ENCODE results near the gene ZC3H12A. TPM values are rescaled to one million over a fixed set of nuclear protein-coding genes. Genes with fewer than 3 reads are reported as not detected.

The ZC3H12A gene
- total and polyA plus RNA-seq, 2 experiments from 2014 or later: 9.0 to 9.3 TPM

GRCh38 chr1:37441490-37441889 is 32.9 kb upstream of the ZC3H12A start:
- no peak overlapping the region for H2AFZ ChIP-seq
- H3K4me2 ChIP-seq: no peak overlapping the region
- H3K36me3 ChIP-seq (ENCODE audit: insufficient read depth): no peaks in the 10 kb centered on the region
- no peaks in the 10 kb centered on the region for H4K20me1 ChIP-seq (replicated peaks; ENCODE audit: insufficient read depth)
- H3F3A ChIP-seq (replicated peaks; ENCODE audit: low read depth): no peaks in the 10 kb centered on the region
- H3K9me2 ChIP-seq (ENCODE audit: insufficient read depth): no peaks in the 10 kb centered on the region
- Mint-ChIP-seq H3K4me3 (no peak overlapping the region), H3K36me3 (ENCODE audit: low read depth) (no peaks in the 10 kb centered on the region; the same call in 2 of the 3 replicates), H3K4me1 (peaks cover 18% of the 10 kb centered on the region), H3K9me3 (no peaks in the 10 kb centered on the region; the same call in 2 of the 3 replicates), H3K27ac (no peak overlapping the region; the same call in 1 of the 2 replicates), H3K27me3 (ENCODE audit: insufficient read depth, low read depth, poor library complexity) (peaks cover 17% of the 10 kb centered on the region)
- TF ChIP-seq POLR2AphosphoS5 (IDR thresholded peaks at IDR 0.05; ENCODE audit: low read depth) (no peak), NANOG (IDR thresholded peaks at IDR 0.05; ENCODE audit: borderline replicate concordance) (no peak), ZNF331 (CRISPR knock-in tag; IDR thresholded peaks at IDR 0.05; ENCODE audit: low read depth) (no peak), CREB1 (CRISPR knock-in tag; IDR thresholded peaks at IDR 0.05; ENCODE audit: low read depth) (no peak)
- no peak overlapping the region for H3K27ac ChIP-seq (ENCODE audit: low read depth)
- no peaks in the 10 kb centered on the region for H3K4me1 ChIP-seq (ENCODE audit: insufficient read depth)
- DNase-seq (ENCODE audit: low spot score) (no peak), ATAC-seq (no peak)
- no peaks in the 10 kb centered on the region for H3K27me3 ChIP-seq (ENCODE audit: insufficient read depth)
- H3K4me3 ChIP-seq: no peak overlapping the region
- no peaks in the 10 kb centered on the region for H3K79me2 ChIP-seq (replicated peaks; ENCODE audit: insufficient read depth)

- DNase-seq (ENCODE audit: low spot score) (no peak), ATAC-seq (no peak)
- H3K4me1 Mint-ChIP-seq: peaks cover 22% of the 10 kb centered on the region
- Histone ChIP-seq H3K36me3 (ENCODE audit: insufficient read depth) (no peaks in the 10 kb centered on the region), H3K79me2 (replicated peaks; ENCODE audit: insufficient read depth) (no peaks in the 10 kb centered on the region), H3K27me3 (ENCODE audit: insufficient read depth) (no peaks in the 10 kb centered on the region), H3K4me1 (ENCODE audit: insufficient read depth) (no peaks in the 10 kb centered on the region), H3K4me2 (no peak overlapping the region), H3K9me2 (ENCODE audit: insufficient read depth) (no peaks in the 10 kb centered on the region), H3F3A (replicated peaks; ENCODE audit: low read depth) (no peaks in the 10 kb centered on the region), H2AFZ (no peak overlapping the region), H4K20me1 (replicated peaks; ENCODE audit: insufficient read depth) (no peaks in the 10 kb centered on the region), H3K4me3 (no peak overlapping the region), H3K27ac (ENCODE audit: low read depth) (no peak overlapping the region)
- TF ChIP-seq ZNF114 (CRISPR knock-in tag; IDR thresholded peaks at IDR 0.05) (no peak), CREB1 (CRISPR knock-in tag; IDR thresholded peaks at IDR 0.05; ENCODE audit: low read depth) (no peak), EZH2phosphoT487 (IDR thresholded peaks at IDR 0.05; ENCODE audit: unreplicated experiment) (no peak), STAT1 (IDR thresholded peaks at IDR 0.05; ENCODE audit: unreplicated experiment) (no peak), CTCF (conservative IDR thresholded peaks at IDR 0.05; ENCODE audit: low read depth in 2 of 2) (no peak)
- H3K4me3 Mint-ChIP-seq: no peak overlapping the region
- H3K27me3 Mint-ChIP-seq (ENCODE audit: insufficient read depth, low read depth, poor library complexity): peaks cover 17% of the 10 kb centered on the region
- H3K9me3 Mint-ChIP-seq: no peaks in the 10 kb centered on the region; the same call in 2 of the 3 replicates
- no peak overlapping the region for H3K27ac Mint-ChIP-seq
- no peaks in the 10 kb centered on the region; the same call in 2 of the 3 replicates for H3K36me3 Mint-ChIP-seq (ENCODE audit: low read depth)
Measured at GRCh38 chr1:37442139-37442538, 32.2 kb upstream of the ZC3H12A start.

GRCh38 chr1:37442644-37443043 is 31.7 kb upstream of the ZC3H12A start:
- DNase-seq (ENCODE audit: low spot score) (no peak), ATAC-seq (no peak)
- no peak overlapping the region for H3K27ac ChIP-seq (ENCODE audit: low read depth)
- H2AFZ ChIP-seq: no peak overlapping the region
- H4K20me1 ChIP-seq (replicated peaks; ENCODE audit: insufficient read depth): no peaks in the 10 kb centered on the region
- Mint-ChIP-seq H3K36me3 (ENCODE audit: low read depth) (no peaks in the 10 kb centered on the region; the same call in 2 of the 3 replicates), H3K27ac (no peak overlapping the region), H3K27me3 (ENCODE audit: insufficient read depth, low read depth, poor library complexity) (peaks cover 20% of the 10 kb centered on the region), H3K9me3 (no peaks in the 10 kb centered on the region; the same call in 2 of the 3 replicates), H3K4me3 (no peak overlapping the region), H3K4me1 (peaks cover 22% of the 10 kb centered on the region)
- no peak overlapping the region for H3K4me3 ChIP-seq
- no peaks in the 10 kb centered on the region for H3F3A ChIP-seq (replicated peaks; ENCODE audit: low read depth)
- no peak overlapping the region for H3K4me2 ChIP-seq
- H3K27me3 ChIP-seq (ENCODE audit: insufficient read depth): no peaks in the 10 kb centered on the region
- no peaks in the 10 kb centered on the region for H3K9me2 ChIP-seq (ENCODE audit: insufficient read depth)
- no peaks in the 10 kb centered on the region for H3K36me3 ChIP-seq (ENCODE audit: insufficient read depth)
- no peaks in the 10 kb centered on the region for H3K4me1 ChIP-seq (ENCODE audit: insufficient read depth)
- H3K79me2 ChIP-seq (replicated peaks; ENCODE audit: insufficient read depth): no peaks in the 10 kb centered on the region
- TF ChIP-seq ZNF114 (CRISPR knock-in tag; IDR thresholded peaks at IDR 0.05) (no peak), STAT1 (IDR thresholded peaks at IDR 0.05; ENCODE audit: unreplicated experiment) (no peak), POLR2AphosphoS5 (IDR thresholded peaks at IDR 0.05; ENCODE audit: low read depth) (no peak), EZH2 (IDR thresholded peaks at IDR 0.05; ENCODE audit: low read depth, unreplicated experiment) (no peak)

Data from GM23338 (cell line).